ENCODE results near the gene PTPRD. TPM values are rescaled to one million over a fixed set of nuclear protein-coding genes. Genes with fewer than 3 reads are reported as not detected.

Gene PTPRD
- total and polyA plus RNA-seq, 4 donors, result 97.4 to 229 (median 161) TPM

- Histone ChIP-seq H3K27ac (ENCODE audit: low read depth, low read length) (no peak overlapping the region), H3K27me3 (ENCODE audit: control insufficient read depth, insufficient read depth, low read length) (no peaks in the 10 kb centered on the region), H3K4me3 (ENCODE audit: low read depth, low read length) (no peak overlapping the region), H3K9me3 (ENCODE audit: control insufficient read depth, insufficient read depth, low read length) (no peaks in the 10 kb centered on the region), H3K36me3 (ENCODE audit: control insufficient read depth, insufficient read depth, low read length) (no peaks in the 10 kb centered on the region), H3K4me1 (ENCODE audit: control insufficient read depth, insufficient read depth, low read length) (no peaks in the 10 kb centered on the region)
- 69% methylated on average over 2 of the region's 2 CpGs for WGBS (ENCODE audit: insufficient coverage)
- DNase-seq (ENCODE audit: low read depth in 4 of 6, low spot score in 6 of 6), result no peak
Observed at GRCh38 chr9:8579661-8580060, 2033.1 kb downstream of the PTPRD start.

GRCh38 chr9:8576741-8577140 lies 2036.1 kb downstream of the PTPRD start:
- Histone ChIP-seq H3K4me3 (ENCODE audit: low read depth, low read length) (no peak overlapping the region), H3K27me3 (ENCODE audit: control insufficient read depth, insufficient read depth, low read length) (no peaks in the 10 kb centered on the region), H3K36me3 (ENCODE audit: control insufficient read depth, insufficient read depth, low read length) (no peaks in the 10 kb centered on the region), H3K9me3 (ENCODE audit: control insufficient read depth, insufficient read depth, low read length) (no peaks in the 10 kb centered on the region), H3K27ac (ENCODE audit: low read depth, low read length) (no peak overlapping the region), H3K4me1 (ENCODE audit: control insufficient read depth, insufficient read depth, low read length) (no peaks in the 10 kb centered on the region)
- no peak for DNase-seq (ENCODE audit: low read depth in 4 of 6, low spot score in 6 of 6)

- Histone ChIP-seq H3K27ac (ENCODE audit: low read depth, low read length) (no peak overlapping the region), H3K4me3 (ENCODE audit: low read depth, low read length) (no peak overlapping the region), H3K4me1 (ENCODE audit: control insufficient read depth, insufficient read depth, low read length) (no peaks in the 10 kb centered on the region), H3K27me3 (ENCODE audit: control insufficient read depth, insufficient read depth, low read length) (no peaks in the 10 kb centered on the region), H3K9me3 (ENCODE audit: control insufficient read depth, insufficient read depth, low read length) (no peaks in the 10 kb centered on the region), H3K36me3 (ENCODE audit: control insufficient read depth, insufficient read depth, low read length) (no peaks in the 10 kb centered on the region)
- DNase-seq (ENCODE audit: low read depth in 4 of 6, low spot score in 6 of 6), result no peak
- WGBS (ENCODE audit: insufficient coverage), result 100% methylated on average over 1 of the region's 4 CpGs
Observed at GRCh38 chr9:8574846-8575245, 2038.0 kb downstream of the PTPRD start.

GRCh38 chr9:8572209-8572608 lies 2040.6 kb downstream of the PTPRD start:
- H3K27ac ChIP-seq (ENCODE audit: low read depth, low read length), result no peak overlapping the region
- no peaks in the 10 kb centered on the region for H3K27me3 ChIP-seq (ENCODE audit: control insufficient read depth, insufficient read depth, low read length)
- H3K9me3 ChIP-seq (ENCODE audit: control insufficient read depth, insufficient read depth, low read length), result no peaks in the 10 kb centered on the region
- no peaks in the 10 kb centered on the region for H3K36me3 ChIP-seq (ENCODE audit: control insufficient read depth, insufficient read depth, low read length)
- H3K4me1 ChIP-seq (ENCODE audit: control insufficient read depth, insufficient read depth, low read length), result no peaks in the 10 kb centered on the region
- H3K4me3 ChIP-seq (ENCODE audit: low read depth, low read length), result no peak overlapping the region
- no peak for DNase-seq (ENCODE audit: low read depth in 4 of 6, low spot score in 6 of 6)

- no peak overlapping the region for H3K4me3 ChIP-seq (ENCODE audit: low read depth, low read length)
- WGBS (ENCODE audit: insufficient coverage), result no CpG with 5 or more reads among the region's 2 CpGs
- no peaks in the 10 kb centered on the region for H3K27me3 ChIP-seq (ENCODE audit: control insufficient read depth, insufficient read depth, low read length)
- no peaks in the 10 kb centered on the region for H3K36me3 ChIP-seq (ENCODE audit: control insufficient read depth, insufficient read depth, low read length)
- no peak for DNase-seq (ENCODE audit: low read depth in 4 of 6, low spot score in 6 of 6)
- no peak overlapping the region for H3K27ac ChIP-seq (ENCODE audit: low read depth, low read length)
- no peaks in the 10 kb centered on the region for H3K4me1 ChIP-seq (ENCODE audit: control insufficient read depth, insufficient read depth, low read length)
- H3K9me3 ChIP-seq (ENCODE audit: control insufficient read depth, insufficient read depth, low read length), result no peaks in the 10 kb centered on the region
Observed at GRCh38 chr9:8571643-8572042, 2041.2 kb downstream of the PTPRD start.

GRCh38 chr9:8570776-8571175 lies 2042.0 kb downstream of the PTPRD start:
- no peaks in the 10 kb centered on the region for H3K4me1 ChIP-seq (ENCODE audit: control insufficient read depth, insufficient read depth, low read length)
- no peaks in the 10 kb centered on the region for H3K36me3 ChIP-seq (ENCODE audit: control insufficient read depth, insufficient read depth, low read length)
- H3K9me3 ChIP-seq (ENCODE audit: control insufficient read depth, insufficient read depth, low read length), result no peaks in the 10 kb centered on the region
- H3K4me3 ChIP-seq (ENCODE audit: low read depth, low read length), result no peak overlapping the region
- WGBS (ENCODE audit: insufficient coverage), result no CpG with 5 or more reads among the region's 3 CpGs
- no peak overlapping the region for H3K27ac ChIP-seq (ENCODE audit: low read depth, low read length)
- peak in 1 of 6 donors; percentile 57 for DNase-seq (ENCODE audit: low read depth in 4 of 6, low spot score in 6 of 6)
- no peaks in the 10 kb centered on the region for H3K27me3 ChIP-seq (ENCODE audit: control insufficient read depth, insufficient read depth, low read length)

- Histone ChIP-seq H3K9me3 (ENCODE audit: control insufficient read depth, insufficient read depth, low read length) (no peaks in the 10 kb centered on the region), H3K27me3 (ENCODE audit: control insufficient read depth, insufficient read depth, low read length) (no peaks in the 10 kb centered on the region), H3K27ac (ENCODE audit: low read depth, low read length) (no peak overlapping the region), H3K4me3 (ENCODE audit: low read depth, low read length) (no peak overlapping the region), H3K36me3 (ENCODE audit: control insufficient read depth, insufficient read depth, low read length) (no peaks in the 10 kb centered on the region), H3K4me1 (ENCODE audit: control insufficient read depth, insufficient read depth, low read length) (no peaks in the 10 kb centered on the region)
- DNase-seq (ENCODE audit: low read depth in 4 of 6, low spot score in 6 of 6), result no peak
- WGBS (ENCODE audit: insufficient coverage), result no CpG with 5 or more reads among the region's 4 CpGs
Observed at GRCh38 chr9:8569823-8570222, 2043.0 kb downstream of the PTPRD start.

GRCh38 chr9:8567963-8568579 lies 2044.7 kb downstream of the PTPRD start:
- H3K36me3 ChIP-seq (ENCODE audit: control insufficient read depth, insufficient read depth, low read length), result no peaks in the 10 kb centered on the region
- no peaks in the 10 kb centered on the region for H3K9me3 ChIP-seq (ENCODE audit: control insufficient read depth, insufficient read depth, low read length)
- H3K4me1 ChIP-seq (ENCODE audit: control insufficient read depth, insufficient read depth, low read length), result no peaks in the 10 kb centered on the region
- no CpG with 5 or more reads among the region's 2 CpGs for WGBS (ENCODE audit: insufficient coverage)
- H3K4me3 ChIP-seq (ENCODE audit: low read depth, low read length), result no peak overlapping the region
- peak in 1 of 6 donors; percentile 32 for DNase-seq (ENCODE audit: low read depth in 4 of 6, low spot score in 6 of 6)
- no peak overlapping the region for H3K27ac ChIP-seq (ENCODE audit: low read depth, low read length)
- no peaks in the 10 kb centered on the region for H3K27me3 ChIP-seq (ENCODE audit: control insufficient read depth, insufficient read depth, low read length)

- no peaks in the 10 kb centered on the region for H3K27me3 ChIP-seq (ENCODE audit: control insufficient read depth, insufficient read depth, low read length)
- H3K4me1 ChIP-seq (ENCODE audit: control insufficient read depth, insufficient read depth, low read length), result no peaks in the 10 kb centered on the region
- H3K4me3 ChIP-seq (ENCODE audit: low read depth, low read length), result no peak overlapping the region
- no peaks in the 10 kb centered on the region for H3K9me3 ChIP-seq (ENCODE audit: control insufficient read depth, insufficient read depth, low read length)
- no peak for DNase-seq (ENCODE audit: low read depth in 4 of 6, low spot score in 6 of 6)
- no peaks in the 10 kb centered on the region for H3K36me3 ChIP-seq (ENCODE audit: control insufficient read depth, insufficient read depth, low read length)
- H3K27ac ChIP-seq (ENCODE audit: low read depth, low read length), result no peak overlapping the region
- 75% methylated on average over 2 of the region's 6 CpGs for WGBS (ENCODE audit: insufficient coverage)
Observed at GRCh38 chr9:8564960-8565359, 2047.8 kb downstream of the PTPRD start.

- 61% methylated on average over 5 of the region's 6 CpGs for WGBS (ENCODE audit: insufficient coverage)
- no peaks in the 10 kb centered on the region for H3K36me3 ChIP-seq (ENCODE audit: control insufficient read depth, insufficient read depth, low read length)
- H3K4me1 ChIP-seq (ENCODE audit: control insufficient read depth, insufficient read depth, low read length), result no peaks in the 10 kb centered on the region
- DNase-seq (ENCODE audit: low read depth in 4 of 6, low spot score in 6 of 6), result no peak
- H3K27me3 ChIP-seq (ENCODE audit: control insufficient read depth, insufficient read depth, low read length), result no peaks in the 10 kb centered on the region
- H3K9me3 ChIP-seq (ENCODE audit: control insufficient read depth, insufficient read depth, low read length), result no peaks in the 10 kb centered on the region
- H3K27ac ChIP-seq (ENCODE audit: low read depth, low read length), result no peak overlapping the region
- H3K4me3 ChIP-seq (ENCODE audit: low read depth, low read length), result no peak overlapping the region
Observed at GRCh38 chr9:8560560-8561525, 2052.0 kb downstream of the PTPRD start.

Measured in spinal cord (tissue), 10 donors.